A673 (cell line): ENCODE results near the gene CRYGS. TPM values are rescaled to one million over a fixed set of nuclear protein-coding genes. Genes with fewer than 3 reads are reported as not detected.

ENCODE experiments used
- Bru-seq: library from RNA; stranded (reverse); fragments of 400-500 nt; gene quantifications from one replicate; lab custom pipeline; 2021; lab: Mats Ljungman, UMichigan
- BruChase-seq, 2 experiments: library from RNA; stranded (reverse); fragments of 400-500 nt; gene quantifications; one replicate each; lab custom pipeline; 2021; lab: Mats Ljungman, UMichigan
- BruUV-seq: library from RNA; stranded (reverse); fragments of 400-500 nt; replicated peaks from 2 replicates; lab custom pipeline; 2021; lab: Mats Ljungman, UMichigan
- CTCF ChIA-PET: fragments of 300-600 bp; sonication (Branson Sonifier 250); formaldehyde crosslinking; loops from one replicate; lab custom pipeline; 2022; ENCODE audit warnings: antibody characterized with exemption; lab: Charles Lee
- POLR2A ChIA-PET: fragments of 300-600 bp; sonication (Branson Sonifier 250); formaldehyde crosslinking; loops from one replicate; lab custom pipeline; 2022; ENCODE audit warnings: antibody characterized with exemption; ENCODE audit not compliant: low non-redundant PET; lab: Charles Lee
- DNase-seq: peaks from one replicate; pipeline ENCODE4 v3.0.0-alpha.2; 2015; ENCODE audit warnings: low spot score
- H3K27ac ChIP-seq: fragments of 200-600 bp; sonication (generic); 2 replicates; pipeline ENCODE4 v1.5.1; 2016; ENCODE audit warnings: mixed run types, low read depth, mild to moderate bottlenecking, mixed read lengths, antibody characterized with exemption, low read length; ENCODE audit not compliant: poor library complexity, severe bottlenecking
- H3K27me3 ChIP-seq: fragments of 200-600 bp; sonication (generic); replicated peaks from 2 replicates; pipeline ENCODE4 v1.6.1; 2017; ENCODE audit warnings: mixed run types, low read depth, mild to moderate bottlenecking, mixed read lengths, antibody characterized with exemption, low read length; ENCODE audit not compliant: insufficient read depth, poor library complexity
- H3K36me3 ChIP-seq: fragments of 200-600 bp; sonication (generic); 2 replicates; pipeline ENCODE4 v1.6.1; 2016; ENCODE audit warnings: mixed run types, mild to moderate bottlenecking, mixed read lengths, antibody characterized with exemption, low read length; ENCODE audit not compliant: insufficient read depth, poor library complexity, severe bottlenecking
- H3K4me1 ChIP-seq: fragments of 200-600 bp; sonication (generic); 2 replicates; pipeline ENCODE4 v1.6.1; 2017; ENCODE audit warnings: mixed run types, mild to moderate bottlenecking, mixed read lengths, antibody characterized with exemption, low read length; ENCODE audit not compliant: insufficient read depth, poor library complexity, severe bottlenecking
- H3K4me3 ChIP-seq: fragments of 200-600 bp; sonication (generic); 2 replicates; pipeline ENCODE4 v1.5.1; 2016; ENCODE audit warnings: low read depth, mixed run types, mild to moderate bottlenecking, mixed read lengths, low read length; ENCODE audit not compliant: poor library complexity, severe bottlenecking
- H3K9me3 ChIP-seq: fragments of 200-600 bp; sonication (generic); 2 replicates; pipeline ENCODE4 v1.6.1; 2016; ENCODE audit warnings: mixed run types, low read depth, mild to moderate bottlenecking, mixed read lengths, antibody characterized with exemption, low read length; ENCODE audit not compliant: poor library complexity, severe bottlenecking
- EZH2 ChIP-seq: fragments of 200-600 bp; sonication (generic); IDR thresholded peaks from 2 replicates; pipeline ENCODE4 v1.6.1; 2017; ENCODE audit warnings: borderline replicate concordance, low read depth, mild to moderate bottlenecking, mixed read lengths, antibody characterized with exemption, low read length; ENCODE audit not compliant: poor library complexity, severe bottlenecking
- intact Hi-C: fragments of 100-400 bp; cut with micrococcal nuclease; formaldehyde crosslinking; loops from one replicate; pipeline ENCODE4 v1.10.0; 2022; ENCODE audit not compliant: unreplicated experiment
- long read RNA-seq: library from polyadenylated mRNA; stranded (forward); transcript quantifications from one replicate; pipeline ENCODE4 v2.0.0, GENCODE V29; 2022
- total RNA-seq: library from RNA; stranded (reverse); gene quantifications from 2 replicates; pipeline ENCODE4 v1.2.3, GENCODE V29; 2021
- TF ChIP-seq, protein P1 (sequence below): fragments of 300-800, 200-600 bp; sonication (generic); conservative IDR thresholded peaks from 2 replicates; pipeline ENCODE4 v1.5.1; 2017; ENCODE audit warnings: low read depth, mild to moderate bottlenecking, antibody characterized with exemption, low read length, moderate library complexity, mixed read lengths

CRYGS gene
- 3.6 and 3.9 TPM in 2 replicates for total RNA-seq
- percentile 76 among the genes with signal in this experiment for Bru-seq, nascent RNA
- BruChase-seq, experiment 1, labeled RNA remaining after a 2-hour chase, result percentile 82 among the genes with signal in this experiment
- percentile 59 among the genes with signal in this experiment for BruChase-seq, experiment 2, labeled RNA remaining after a 6-hour chase
- long read RNA-seq, partial matches to known transcripts, result 0 of 3 reads
- long read RNA-seq, other reads (novel, unspliced or antisense), result 1 of 3 reads

DNA sequence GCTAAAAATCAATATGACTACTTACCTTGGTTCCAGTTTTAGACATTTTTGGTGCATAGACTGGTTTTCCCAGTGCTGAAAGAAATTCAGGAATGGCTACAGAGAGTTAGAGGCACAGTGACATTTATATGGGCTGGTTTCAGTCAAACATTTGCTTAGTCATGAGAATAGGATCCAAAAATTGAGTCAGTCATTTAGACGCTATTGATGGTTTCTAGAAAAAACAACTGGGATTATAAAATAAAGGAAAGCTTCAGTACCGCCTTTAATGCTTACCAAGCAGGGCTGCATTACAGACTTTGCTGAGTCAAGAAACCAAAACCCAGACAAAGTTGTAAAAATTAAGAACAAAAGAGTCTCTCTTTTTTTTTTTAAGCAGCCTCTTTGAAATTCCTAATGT lies at the start of gene CRYGS:
Gene CRYGS (minus strand): TSS at position 100 of the 400 bp plus-strand sequence. CDS start 54 bp downstream, at position 46.
- H3K27me3 ChIP-seq, result no peaks in the 10 kb centered on the region
- DNase-seq, result no peak
- CTCF ChIA-PET, result interaction anchor here (1.3 kb wide), 1 partner anchor 541 kb away, joined by 3 read pairs; no protein-coding TSS in a partner anchor
- H3K27ac ChIP-seq, result no peak within 1 kb of the TSS
- no peak for TF ChIP-seq EZH2
- TF ChIP-seq, protein P1, sequence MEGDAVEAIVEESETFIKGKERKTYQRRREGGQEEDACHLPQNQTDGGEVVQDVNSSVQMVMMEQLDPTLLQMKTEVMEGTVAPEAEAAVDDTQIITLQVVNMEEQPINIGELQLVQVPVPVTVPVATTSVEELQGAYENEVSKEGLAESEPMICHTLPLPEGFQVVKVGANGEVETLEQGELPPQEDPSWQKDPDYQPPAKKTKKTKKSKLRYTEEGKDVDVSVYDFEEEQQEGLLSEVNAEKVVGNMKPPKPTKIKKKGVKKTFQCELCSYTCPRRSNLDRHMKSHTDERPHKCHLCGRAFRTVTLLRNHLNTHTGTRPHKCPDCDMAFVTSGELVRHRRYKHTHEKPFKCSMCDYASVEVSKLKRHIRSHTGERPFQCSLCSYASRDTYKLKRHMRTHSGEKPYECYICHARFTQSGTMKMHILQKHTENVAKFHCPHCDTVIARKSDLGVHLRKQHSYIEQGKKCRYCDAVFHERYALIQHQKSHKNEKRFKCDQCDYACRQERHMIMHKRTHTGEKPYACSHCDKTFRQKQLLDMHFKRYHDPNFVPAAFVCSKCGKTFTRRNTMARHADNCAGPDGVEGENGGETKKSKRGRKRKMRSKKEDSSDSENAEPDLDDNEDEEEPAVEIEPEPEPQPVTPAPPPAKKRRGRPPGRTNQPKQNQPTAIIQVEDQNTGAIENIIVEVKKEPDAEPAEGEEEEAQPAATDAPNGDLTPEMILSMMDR, result no peak
- BruUV-seq, result no TSS peak
- POLR2A ChIA-PET, result no interaction called here
- H3K36me3 ChIP-seq, result peaks cover 3% of the 10 kb centered on the region
- H3K4me1 ChIP-seq, result peaks cover 9% of the 10 kb centered on the region
- intact Hi-C loops, result no loop called here
- no peak within 1 kb of the TSS for H3K4me3 ChIP-seq
- H3K9me3 ChIP-seq, result no peaks in the 10 kb centered on the region

DNA sequence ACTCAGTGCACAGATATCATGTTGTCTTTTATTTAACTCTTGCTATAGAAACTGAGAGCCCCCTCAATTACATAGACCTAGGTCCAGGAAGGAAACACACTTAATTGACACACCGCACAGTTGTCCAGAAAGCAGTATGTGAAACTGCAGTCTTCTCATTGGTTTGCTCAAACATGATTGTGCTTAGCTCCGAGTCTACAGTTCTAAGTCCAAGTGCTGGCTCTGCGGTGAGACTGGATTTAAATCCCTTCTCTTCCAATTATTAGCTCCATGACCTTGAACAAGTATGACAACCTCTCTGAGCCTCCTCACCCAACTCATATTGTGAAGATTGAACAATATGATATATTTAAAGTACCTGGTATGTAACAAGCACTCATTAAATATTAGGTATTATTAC lies 49.7 kb upstream of the CRYGS start:
- DNase-seq, result no peak
- no peaks in the 10 kb centered on the region for H3K9me3 ChIP-seq
- H3K4me1 ChIP-seq, result no peaks in the 10 kb centered on the region
- CTCF ChIA-PET, result interaction anchor here (0.9 kb wide), 1 partner anchor 21 kb away, joined by 3 read pairs; no protein-coding TSS in a partner anchor
- POLR2A ChIA-PET, result interaction anchor here (0.6 kb wide), 1 partner anchor 161 kb away, joined by 3 read pairs; no protein-coding TSS in a partner anchor
- no peak for TF ChIP-seq EZH2
- TF ChIP-seq, protein P1, result no peak
- H3K4me3 ChIP-seq, result no peak overlapping the region
- no peaks in the 10 kb centered on the region for H3K36me3 ChIP-seq
- intact Hi-C loops, result no loop called here
- H3K27me3 ChIP-seq, result no peaks in the 10 kb centered on the region
- no peak overlapping the region for H3K27ac ChIP-seq
- no TSS peak for BruUV-seq

DNA sequence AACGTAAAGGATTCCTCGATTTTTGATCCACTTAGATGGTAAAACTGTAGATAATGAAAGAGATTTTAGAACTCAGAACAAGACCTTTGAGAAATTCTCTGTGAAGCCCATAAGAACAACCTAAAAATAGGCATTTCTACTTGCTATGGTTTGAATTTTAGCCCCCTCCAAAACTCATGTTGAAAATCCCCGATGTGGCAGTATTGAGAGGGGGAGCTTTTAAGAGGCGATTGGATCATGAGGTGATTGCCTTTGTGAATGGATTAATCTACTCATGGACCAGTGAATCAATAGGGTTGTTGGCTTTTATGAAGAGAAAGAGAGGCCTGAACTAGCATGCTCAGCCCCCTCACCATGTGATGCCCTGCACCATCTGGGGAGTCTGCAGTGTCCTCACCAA lies 48.5 kb upstream of the CRYGS start:
- BruUV-seq, result no TSS peak
- no peak for TF ChIP-seq EZH2
- TF ChIP-seq, protein P1, result no peak
- no peak overlapping the region for H3K27ac ChIP-seq
- intact Hi-C loops, result no loop called here
- H3K9me3 ChIP-seq, result no peaks in the 10 kb centered on the region
- ChIA-PET CTCF (no interaction called here), POLR2A (no interaction called here)
- no peaks in the 10 kb centered on the region for H3K4me1 ChIP-seq
- H3K4me3 ChIP-seq, result no peak overlapping the region
- H3K36me3 ChIP-seq, result no peaks in the 10 kb centered on the region
- DNase-seq, result no peak
- H3K27me3 ChIP-seq, result no peaks in the 10 kb centered on the region
